Embryonic facial prominence (tissue), 1 donor: Measurements from ENCODE around the gene ZNF232.
"Not testable (repeated sequence)": the region's sequence is repeated elsewhere in the genome, so short reads cannot be mapped to it uniquely, and the experiment has no call there.

Experiments
- DNase-seq: peaks from one replicate; pipeline ENCODE4 v3.0.0-alpha.2; 2016; ENCODE audit errors: extremely low spot score

The ZNF232 gene

GRCh38 chr17:5129770-5130169 is 18.1 kb upstream of the ZNF232 start:
- DNase-seq = not testable (repeated sequence)

- DNase-seq = no peak
Observed at GRCh38 chr17:5128905-5129535, 17.3 kb upstream of the ZNF232 start.

- not testable (repeated sequence) for DNase-seq
Observed at GRCh38 chr17:5128387-5128786, 16.7 kb upstream of the ZNF232 start.

GRCh38 chr17:5127910-5128309 is 16.2 kb upstream of the ZNF232 start:
- DNase-seq = no peak

GRCh38 chr17:5126719-5127488 is 15.2 kb upstream of the ZNF232 start:
- no peak for DNase-seq

- DNase-seq = not testable (repeated sequence)
Observed at GRCh38 chr17:5124896-5125295, 13.2 kb upstream of the ZNF232 start.

GRCh38 chr17:5124125-5124760 is 12.6 kb upstream of the ZNF232 start:
- not testable (repeated sequence) for DNase-seq

- DNase-seq = no peak
Observed at GRCh38 chr17:5123343-5124124, 11.9 kb upstream of the ZNF232 start.

- no peak for DNase-seq
Observed at GRCh38 chr17:5122586-5123342, 11.1 kb upstream of the ZNF232 start.

- DNase-seq = not testable (repeated sequence)
Observed at GRCh38 chr17:5122056-5122455, 10.4 kb upstream of the ZNF232 start.

- no peak for DNase-seq
Observed at GRCh38 chr17:5121186-5121841, 9.6 kb upstream of the ZNF232 start.

GRCh38 chr17:5120436-5121185 is 8.9 kb upstream of the ZNF232 start:
- DNase-seq = not testable (repeated sequence)

- no peak for DNase-seq
Observed at GRCh38 chr17:5120036-5120435, 8.4 kb upstream of the ZNF232 start.

- no peak for DNase-seq
Observed at GRCh38 chr17:5118219-5118618, 6.5 kb upstream of the ZNF232 start.

- DNase-seq = no peak
Observed at GRCh38 chr17:5115673-5116651, 4.3 kb upstream of the ZNF232 start, which contains the start of gene USP6. TSS of gene USP6 (plus strand) at chr17:5116032. CDS start at chr17:5130368, 14,336 bp downstream.

- no peak for DNase-seq
Observed at GRCh38 chr17:5110816-5111215, 862 bp downstream of the ZNF232 start.

- no peak for DNase-seq
Observed at GRCh38 chr17:5100832-5101231, 10.8 kb downstream of the ZNF232 start.

- DNase-seq = no peak
Observed at GRCh38 chr17:5099271-5099670, 12.4 kb downstream of the ZNF232 start.
